ENCODE measurements around the gene SLC18A3.

- TF ChIP-seq, protein P1, sequence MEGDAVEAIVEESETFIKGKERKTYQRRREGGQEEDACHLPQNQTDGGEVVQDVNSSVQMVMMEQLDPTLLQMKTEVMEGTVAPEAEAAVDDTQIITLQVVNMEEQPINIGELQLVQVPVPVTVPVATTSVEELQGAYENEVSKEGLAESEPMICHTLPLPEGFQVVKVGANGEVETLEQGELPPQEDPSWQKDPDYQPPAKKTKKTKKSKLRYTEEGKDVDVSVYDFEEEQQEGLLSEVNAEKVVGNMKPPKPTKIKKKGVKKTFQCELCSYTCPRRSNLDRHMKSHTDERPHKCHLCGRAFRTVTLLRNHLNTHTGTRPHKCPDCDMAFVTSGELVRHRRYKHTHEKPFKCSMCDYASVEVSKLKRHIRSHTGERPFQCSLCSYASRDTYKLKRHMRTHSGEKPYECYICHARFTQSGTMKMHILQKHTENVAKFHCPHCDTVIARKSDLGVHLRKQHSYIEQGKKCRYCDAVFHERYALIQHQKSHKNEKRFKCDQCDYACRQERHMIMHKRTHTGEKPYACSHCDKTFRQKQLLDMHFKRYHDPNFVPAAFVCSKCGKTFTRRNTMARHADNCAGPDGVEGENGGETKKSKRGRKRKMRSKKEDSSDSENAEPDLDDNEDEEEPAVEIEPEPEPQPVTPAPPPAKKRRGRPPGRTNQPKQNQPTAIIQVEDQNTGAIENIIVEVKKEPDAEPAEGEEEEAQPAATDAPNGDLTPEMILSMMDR (IDR thresholded peaks at IDR 0.05; ENCODE audit: insufficient read depth, low read length): no peak
- TF ChIP-seq POLR2AphosphoS5 (IDR thresholded peaks at IDR 0.05; ENCODE audit: low read depth): no peak
Measured at GRCh38 chr10:49617121-49618020, 7.3 kb downstream of the SLC18A3 start.

Measured in HL-60 (cell line).